Loucy (cell line): Measurements from ENCODE around the gene SLC9C2.

Experiments used
- H2AFZ ChIP-seq: fragments of 200-600 bp; sonication (generic); 2 replicates; pipeline ENCODE4 v1.6.0; 2016; ENCODE audit warnings: antibody characterized with exemption, mild to moderate bottlenecking, low read length, moderate library complexity
- H3F3A ChIP-seq: fragments of 200-600 bp; 2 replicates; pipeline ENCODE4 v1.6.0; 2016; ENCODE audit warnings: antibody characterized with exemption, low read depth, mild to moderate bottlenecking
- H3K27me3 ChIP-seq: fragments of 200-600 bp; sonication (generic); 2 replicates; pipeline ENCODE4 v1.6.1; 2014; ENCODE audit warnings: low read length, mild to moderate bottlenecking; ENCODE audit not compliant: insufficient read depth, poor library complexity, severe bottlenecking
- H3K36me3 ChIP-seq: fragments of 200-600 bp; sonication (generic); 2 replicates; pipeline ENCODE4 v1.6.1; 2016; ENCODE audit warnings: low read length; ENCODE audit not compliant: insufficient read depth
- H3K4me1 ChIP-seq: fragments of 200-600 bp; sonication (generic); 2 replicates; pipeline ENCODE4 v1.5.1; 2014; ENCODE audit warnings: low read length, mild to moderate bottlenecking; ENCODE audit not compliant: insufficient read depth, poor library complexity, severe bottlenecking
- H3K4me2 ChIP-seq: fragments of 200-600 bp; sonication (generic); 2 replicates; pipeline ENCODE4 v1.6.0; 2014; ENCODE audit warnings: antibody characterized with exemption, low read length, low read depth, mild to moderate bottlenecking; ENCODE audit not compliant: poor library complexity, severe bottlenecking
- H3K4me3 ChIP-seq: fragments of 200-600 bp; sonication (generic); 2 replicates; pipeline ENCODE4 v1.5.1; 2014; ENCODE audit warnings: low read length, mild to moderate bottlenecking, mixed read lengths; ENCODE audit not compliant: poor library complexity, severe bottlenecking
- H3K79me2 ChIP-seq: fragments of 200-600 bp; sonication (generic); 2 replicates; pipeline ENCODE4 v1.6.1; 2014; ENCODE audit warnings: low read length; ENCODE audit not compliant: insufficient read depth
- H3K9ac ChIP-seq: fragments of 200-600 bp; sonication (generic); 2 replicates; pipeline ENCODE4 v1.6.0; 2014; ENCODE audit warnings: mild to moderate bottlenecking, low read depth, low read length, moderate library complexity; ENCODE audit not compliant: poor library complexity, severe bottlenecking
- H3K9me2 ChIP-seq: fragments of 200-600 bp; sonication (generic); replicated peaks from 2 replicates; pipeline ENCODE4 v1.6.1; 2016; ENCODE audit warnings: low read depth, low read length, mixed read lengths
- H3K9me3 ChIP-seq: fragments of 200-600 bp; sonication (generic); 2 replicates; pipeline ENCODE4 v1.6.1; 2014; ENCODE audit warnings: mild to moderate bottlenecking, antibody characterized with exemption, low read length, low read depth; ENCODE audit not compliant: insufficient read depth
- H4K20me1 ChIP-seq: fragments of 200-600 bp; sonication (generic); 2 replicates; pipeline ENCODE4 v1.6.0; 2014; ENCODE audit warnings: antibody characterized with exemption, low read length, mild to moderate bottlenecking; ENCODE audit not compliant: insufficient read depth, poor library complexity, severe bottlenecking
- EZH2phosphoT487 ChIP-seq: fragments of 200-600 bp; IDR thresholded peaks from 2 replicates; pipeline ENCODE4 v1.6.1; 2018; ENCODE audit warnings: antibody characterized with exemption, mild to moderate bottlenecking, moderate library complexity, borderline replicate concordance
- TF ChIP-seq, protein P1 (sequence below): fragments of 200-600 bp; sonication (generic); conservative IDR thresholded peaks from 2 replicates; pipeline ENCODE4 v1.5.1; 2014; ENCODE audit warnings: mild to moderate bottlenecking, antibody characterized with exemption, low read length

SLC9C2 gene

DNA sequence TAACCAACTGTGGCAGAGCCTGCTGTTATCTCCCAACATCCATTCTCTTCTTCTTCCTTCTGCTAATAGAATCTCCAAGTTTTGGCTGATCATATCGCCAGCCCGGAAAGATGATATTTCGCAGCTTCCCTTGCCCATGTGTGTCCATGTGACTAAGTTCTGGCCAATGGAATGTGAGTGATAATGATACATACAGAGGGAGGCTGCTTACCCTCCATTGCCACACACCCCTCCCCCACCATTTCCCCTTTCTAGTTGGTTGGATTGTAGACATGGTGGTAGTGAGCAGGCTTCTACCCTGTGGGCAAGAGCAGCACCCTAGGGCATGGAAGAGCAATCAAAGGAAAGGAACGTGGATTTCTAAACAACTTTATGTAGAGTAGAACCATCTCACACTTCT lies 48.8 kb downstream of the SLC9C2 start:
- H3K9me3 ChIP-seq: no peaks in the 10 kb centered on the region
- H3K36me3 ChIP-seq: no peaks in the 10 kb centered on the region
- no peak for TF ChIP-seq EZH2phosphoT487
- TF ChIP-seq, protein P1, sequence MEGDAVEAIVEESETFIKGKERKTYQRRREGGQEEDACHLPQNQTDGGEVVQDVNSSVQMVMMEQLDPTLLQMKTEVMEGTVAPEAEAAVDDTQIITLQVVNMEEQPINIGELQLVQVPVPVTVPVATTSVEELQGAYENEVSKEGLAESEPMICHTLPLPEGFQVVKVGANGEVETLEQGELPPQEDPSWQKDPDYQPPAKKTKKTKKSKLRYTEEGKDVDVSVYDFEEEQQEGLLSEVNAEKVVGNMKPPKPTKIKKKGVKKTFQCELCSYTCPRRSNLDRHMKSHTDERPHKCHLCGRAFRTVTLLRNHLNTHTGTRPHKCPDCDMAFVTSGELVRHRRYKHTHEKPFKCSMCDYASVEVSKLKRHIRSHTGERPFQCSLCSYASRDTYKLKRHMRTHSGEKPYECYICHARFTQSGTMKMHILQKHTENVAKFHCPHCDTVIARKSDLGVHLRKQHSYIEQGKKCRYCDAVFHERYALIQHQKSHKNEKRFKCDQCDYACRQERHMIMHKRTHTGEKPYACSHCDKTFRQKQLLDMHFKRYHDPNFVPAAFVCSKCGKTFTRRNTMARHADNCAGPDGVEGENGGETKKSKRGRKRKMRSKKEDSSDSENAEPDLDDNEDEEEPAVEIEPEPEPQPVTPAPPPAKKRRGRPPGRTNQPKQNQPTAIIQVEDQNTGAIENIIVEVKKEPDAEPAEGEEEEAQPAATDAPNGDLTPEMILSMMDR: no peak
- no peak overlapping the region for H3K4me2 ChIP-seq
- 0 out of 2 replicates have a peak overlapping the region, but pooled peaks have one; percentile 21 for H2AFZ ChIP-seq
- no peaks in the 10 kb centered on the region for H3K79me2 ChIP-seq
- H3K4me3 ChIP-seq: no peak overlapping the region
- no peaks in the 10 kb centered on the region for H3K9me2 ChIP-seq
- peaks cover 42% of the 10 kb centered on the region for H3K4me1 ChIP-seq
- H4K20me1 ChIP-seq: no peaks in the 10 kb centered on the region
- H3K27me3 ChIP-seq: no peaks in the 10 kb centered on the region
- H3K9ac ChIP-seq: no peak overlapping the region
- H3F3A ChIP-seq: no peaks in the 10 kb centered on the region

DNA sequence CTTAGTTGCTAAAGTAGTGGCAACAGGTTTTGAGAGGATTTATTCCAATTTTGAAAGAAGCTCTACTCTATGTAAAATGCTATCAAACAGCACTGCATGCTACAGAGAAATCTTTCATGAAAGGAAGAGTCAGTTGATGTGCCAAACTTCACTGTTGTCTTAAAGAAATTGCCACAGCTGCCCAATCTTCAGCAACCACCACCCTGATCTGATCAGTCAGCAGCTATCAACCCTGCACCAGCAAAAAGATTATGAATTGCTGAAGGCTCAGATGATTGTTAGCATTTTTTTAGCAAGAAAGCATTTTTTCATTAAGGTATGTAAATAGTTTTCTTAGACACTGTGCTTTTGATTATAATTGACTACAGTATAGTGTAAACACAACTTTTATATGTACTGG lies 49.6 kb downstream of the SLC9C2 start:
- TF ChIP-seq, protein P1: no peak
- no peak for TF ChIP-seq EZH2phosphoT487

DNA sequence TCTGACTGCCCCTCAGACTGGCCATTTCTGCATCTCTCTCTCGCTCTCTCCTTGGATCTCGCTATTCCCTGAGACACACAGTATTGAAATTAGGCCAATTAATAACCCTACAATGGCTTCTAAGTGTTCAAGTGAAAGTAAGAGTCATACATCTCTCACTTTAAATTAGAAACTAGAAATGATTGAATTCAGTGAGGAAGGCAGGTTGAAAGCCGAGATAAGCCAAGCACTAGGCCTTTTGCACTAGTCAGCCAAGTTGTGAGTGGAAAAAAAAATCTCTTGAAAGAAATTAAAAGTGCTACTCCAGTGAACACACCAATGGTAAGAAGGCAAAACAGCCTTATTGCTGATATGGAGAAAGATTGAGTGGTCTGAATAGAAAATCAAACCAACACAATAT lies 51.2 kb downstream of the SLC9C2 start:
- no peak overlapping the region for H3K9ac ChIP-seq
- no peaks in the 10 kb centered on the region for H3K9me3 ChIP-seq
- H3K79me2 ChIP-seq: no peaks in the 10 kb centered on the region
- H2AFZ ChIP-seq: peak overlapping the region; percentile 48; the same call in 1 of the 2 replicates
- no peak overlapping the region for H3K4me3 ChIP-seq
- H3K9me2 ChIP-seq: no peaks in the 10 kb centered on the region
- H3F3A ChIP-seq: no peaks in the 10 kb centered on the region
- no peaks in the 10 kb centered on the region for H3K36me3 ChIP-seq
- H4K20me1 ChIP-seq: no peaks in the 10 kb centered on the region
- peak overlapping the region; percentile 63 for H3K4me2 ChIP-seq
- TF ChIP-seq, protein P1: no peak
- TF ChIP-seq EZH2phosphoT487: no peak
- H3K4me1 ChIP-seq: peaks cover 42% of the 10 kb centered on the region
- H3K27me3 ChIP-seq: no peaks in the 10 kb centered on the region

More for the DNA sequence above, 49.6 kb downstream of the SLC9C2 start:
- Histone ChIP-seq H3K9me3 (no peaks in the 10 kb centered on the region), H4K20me1 (no peaks in the 10 kb centered on the region), H3F3A (no peaks in the 10 kb centered on the region), H3K27me3 (no peaks in the 10 kb centered on the region), H3K4me1 (peaks cover 42% of the 10 kb centered on the region), H3K4me3 (no peak overlapping the region), H3K79me2 (no peaks in the 10 kb centered on the region), H3K9ac (no peak overlapping the region), H3K36me3 (no peaks in the 10 kb centered on the region), H2AFZ (peak overlapping the region; percentile 18), H3K4me2 (no peak overlapping the region), H3K9me2 (no peaks in the 10 kb centered on the region)
